ENCODE data around the gene PLCB2.

Gene PLCB2

DNA sequence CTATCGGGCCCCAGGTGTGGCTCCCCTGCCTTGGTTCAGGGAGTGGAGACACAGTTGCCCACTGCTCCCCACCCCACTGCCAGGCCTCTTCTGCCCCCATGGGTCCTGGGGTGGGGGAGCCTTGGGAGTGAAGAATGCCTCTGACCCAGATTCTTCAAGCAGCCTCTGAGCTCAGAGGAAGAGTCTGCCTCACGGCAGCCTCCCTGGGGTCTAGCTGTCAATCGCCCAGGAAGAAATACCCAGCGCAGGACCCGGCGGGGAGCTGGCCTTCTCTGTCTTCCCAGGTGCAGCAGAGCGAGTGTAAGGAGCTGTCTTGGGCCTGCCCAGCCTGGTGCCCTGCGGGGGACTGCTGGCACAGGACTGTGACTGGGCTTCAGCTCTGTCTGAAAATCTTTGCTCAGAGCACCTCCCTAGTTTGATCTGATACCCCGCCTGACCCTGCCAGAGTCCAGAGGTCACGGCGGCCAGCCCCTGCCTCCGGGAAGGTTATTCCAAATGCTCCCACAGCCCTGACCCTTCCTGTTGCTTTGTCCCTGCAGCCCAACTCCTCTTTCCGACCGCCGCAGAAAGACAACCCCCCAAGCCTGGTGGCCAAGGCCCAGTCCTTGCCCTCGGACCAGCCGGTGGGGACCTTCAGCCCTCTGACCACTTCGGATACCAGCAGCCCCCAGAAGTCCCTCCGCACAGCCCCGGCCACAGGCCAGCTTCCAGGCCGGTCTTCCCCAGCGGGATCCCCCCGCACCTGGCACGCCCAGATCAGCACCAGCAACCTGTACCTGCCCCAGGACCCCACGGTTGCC lies 35.9 kb downstream of the PLCB2 start:
- DNase-seq (ENCODE audit: low read depth): no peak

- no peak for DNase-seq (ENCODE audit: low read depth)
Observed at GRCh38 chr15:40270246-40270995, 37.3 kb downstream of the PLCB2 start.

GRCh38 chr15:40269604-40270003 lies 38.1 kb downstream of the PLCB2 start:
- no peak for DNase-seq (ENCODE audit: low read depth)

DNA sequence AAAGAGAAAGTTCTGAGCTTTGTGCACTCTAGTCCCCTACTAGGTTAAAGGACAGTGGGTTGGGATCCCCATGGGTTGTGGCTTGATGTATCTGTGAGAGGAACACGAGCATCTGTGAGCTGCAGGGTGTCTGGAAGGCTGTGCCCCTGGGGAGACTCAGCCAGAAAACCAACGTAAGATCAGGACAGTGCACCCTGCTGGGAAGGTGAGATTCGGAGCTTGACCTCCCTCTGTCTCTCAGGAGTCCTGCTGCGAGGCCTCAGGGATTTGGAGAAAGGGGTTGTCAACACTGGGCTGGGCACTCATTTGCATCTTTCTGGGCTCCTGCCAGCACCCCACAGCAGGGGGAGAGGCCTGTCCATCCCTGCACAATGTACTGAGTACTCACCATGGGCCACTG lies 40.1 kb downstream of the PLCB2 start:
- DNase-seq (ENCODE audit: low read depth): no peak

DNA sequence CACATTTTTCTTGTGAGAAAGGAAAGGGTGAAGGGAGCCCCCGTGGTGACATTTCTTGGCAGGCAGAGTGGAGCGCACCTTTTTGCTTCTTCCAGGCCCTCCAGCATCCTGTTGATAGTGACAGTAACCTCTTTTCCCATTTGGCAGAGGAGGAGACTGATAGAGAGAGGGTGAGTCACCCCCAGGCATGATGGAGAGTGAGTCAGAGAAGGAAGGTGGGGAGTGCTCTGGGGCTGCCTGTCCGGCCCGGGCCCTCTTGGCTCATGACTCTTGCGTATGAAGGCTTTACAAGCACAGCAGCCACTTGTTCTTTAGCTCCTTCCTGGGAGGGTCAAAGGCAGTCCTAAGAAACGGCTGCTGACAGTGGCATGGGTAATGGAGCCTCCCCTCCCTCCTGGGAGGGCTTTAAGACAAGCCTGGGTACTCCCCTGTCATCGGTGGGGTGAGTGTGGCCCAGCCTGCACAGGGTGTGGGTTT lies 40.9 kb downstream of the PLCB2 start:
- peak; percentile 55 for DNase-seq (ENCODE audit: low read depth)

DNA sequence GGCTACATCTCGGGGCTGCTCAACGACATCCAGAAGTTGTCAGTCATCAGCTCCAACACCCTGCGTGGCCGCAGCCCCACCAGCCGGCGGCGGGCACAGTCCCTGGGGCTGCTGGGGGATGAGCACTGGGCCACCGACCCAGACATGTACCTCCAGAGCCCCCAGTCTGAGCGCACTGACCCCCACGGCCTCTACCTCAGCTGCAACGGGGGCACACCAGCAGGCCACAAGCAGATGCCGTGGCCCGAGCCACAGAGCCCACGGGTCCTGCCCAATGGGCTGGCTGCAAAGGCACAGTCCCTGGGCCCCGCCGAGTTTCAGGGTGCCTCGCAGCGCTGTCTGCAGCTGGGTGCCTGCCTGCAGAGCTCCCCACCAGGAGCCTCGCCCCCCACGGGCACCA lies 41.9 kb downstream of the PLCB2 start:
- DNase-seq (ENCODE audit: low read depth): no peak

DNA sequence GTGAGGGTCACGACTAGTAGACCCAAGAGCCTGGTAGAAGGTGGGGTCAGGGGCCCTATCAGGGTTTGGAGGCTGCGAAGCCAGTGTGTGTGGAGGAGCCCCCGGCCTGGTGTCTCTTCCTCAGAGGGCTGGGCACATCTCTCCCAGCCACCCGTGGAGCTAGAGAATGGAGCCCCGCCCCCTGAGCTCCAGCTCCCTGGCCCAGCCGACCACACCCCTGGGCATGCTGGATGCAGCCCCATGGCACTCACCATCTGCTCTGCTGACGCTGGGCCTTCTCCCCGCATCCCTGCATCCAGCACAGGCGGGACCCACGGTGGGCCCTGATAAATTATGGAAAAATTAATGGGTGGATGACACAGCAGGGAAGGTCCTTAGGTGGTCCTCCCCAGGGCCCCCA lies 42.4 kb downstream of the PLCB2 start:
- DNase-seq (ENCODE audit: low read depth): no peak

GRCh38 chr15:40264321-40265153 lies 43.2 kb downstream of the PLCB2 start:
- no peak for DNase-seq (ENCODE audit: low read depth)

DNA sequence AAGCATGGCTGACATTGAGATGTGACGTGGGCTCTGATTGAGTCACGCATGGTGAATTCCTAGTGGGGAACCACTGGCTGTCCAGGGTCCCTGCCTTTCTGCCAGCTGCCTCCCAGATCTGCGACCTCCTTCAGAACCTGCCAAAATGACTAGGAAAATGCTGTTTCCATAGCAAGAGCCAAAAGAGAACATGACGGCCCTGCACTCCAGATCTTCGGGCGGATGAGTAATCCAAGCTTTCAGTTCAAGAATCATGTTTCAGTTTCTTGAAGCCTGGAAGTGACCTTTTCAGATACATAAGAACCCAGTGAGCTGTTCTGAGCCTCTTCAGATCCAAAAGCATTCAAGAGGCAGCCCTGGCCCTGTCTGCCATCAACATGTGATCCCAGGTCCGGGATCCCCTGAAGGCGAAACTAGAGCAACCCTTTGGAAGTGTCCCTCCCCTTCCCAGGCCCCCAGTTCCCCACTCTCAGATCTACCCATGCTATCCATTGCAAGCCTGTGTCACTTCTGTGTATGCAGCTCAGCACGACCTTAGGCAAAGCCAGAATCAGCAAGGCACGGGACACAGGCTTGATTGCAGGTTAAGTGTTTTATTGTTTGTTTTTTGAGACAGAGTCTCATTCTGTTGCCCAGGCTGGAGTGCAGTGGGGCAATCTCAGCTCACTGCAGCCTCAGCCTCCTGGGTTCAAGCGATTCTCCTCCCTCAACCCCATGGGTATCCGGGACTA lies 44.5 kb downstream of the PLCB2 start:
- DNase-seq (ENCODE audit: low read depth): peak; percentile 21

GRCh38 chr15:40259021-40259420 lies 48.7 kb downstream of the PLCB2 start:
- DNase-seq (ENCODE audit: low read depth): no peak

DNA sequence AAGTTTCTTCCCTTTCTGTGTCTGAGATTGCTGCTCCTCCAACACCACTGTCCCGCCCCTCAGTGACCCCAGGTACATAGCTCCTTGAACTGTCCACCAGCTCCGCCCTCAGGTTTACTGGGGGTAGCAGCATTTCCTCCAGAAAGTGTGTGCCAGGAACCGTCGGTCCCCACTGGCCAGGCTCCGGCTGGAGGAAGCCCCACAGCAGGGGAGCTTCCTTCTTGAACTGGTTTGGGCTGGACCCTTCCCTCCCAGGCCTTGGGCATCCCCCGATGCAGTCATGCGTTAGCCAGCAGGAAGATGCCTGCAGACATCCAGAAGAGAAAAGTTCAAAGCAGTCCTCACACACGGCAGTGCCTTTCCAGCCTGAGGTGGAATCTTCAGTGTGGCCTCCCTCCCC lies 49.2 kb downstream of the PLCB2 start:
- no peak for DNase-seq (ENCODE audit: low read depth)

GRCh38 chr15:40257656-40258450 lies 49.9 kb downstream of the PLCB2 start:
- no peak for DNase-seq (ENCODE audit: low read depth)

- no peak for DNase-seq (ENCODE audit: low read depth)
Observed at GRCh38 chr15:40256638-40257235, 51.0 kb downstream of the PLCB2 start.

DNA sequence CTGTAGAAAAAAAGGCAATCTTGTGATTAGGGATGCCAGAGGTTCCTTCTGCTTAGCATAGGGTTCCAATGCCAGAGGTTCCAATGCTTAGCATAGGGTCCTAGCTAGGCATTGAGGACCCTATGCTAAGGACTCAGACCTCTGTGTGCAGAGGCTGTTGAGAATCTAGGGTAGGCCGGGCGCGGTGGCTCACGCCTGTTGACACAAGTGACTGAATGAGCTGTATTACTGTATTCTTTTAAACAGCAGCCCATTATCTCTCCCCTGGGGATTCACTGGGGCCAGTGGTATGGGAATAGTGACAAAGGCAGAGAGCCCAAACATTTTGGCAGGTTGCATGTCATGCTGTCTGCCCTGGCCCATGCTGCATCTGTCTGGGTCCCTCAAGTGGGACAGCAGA lies 52.7 kb downstream of the PLCB2 start:
- no peak for DNase-seq (ENCODE audit: low read depth)

DNA sequence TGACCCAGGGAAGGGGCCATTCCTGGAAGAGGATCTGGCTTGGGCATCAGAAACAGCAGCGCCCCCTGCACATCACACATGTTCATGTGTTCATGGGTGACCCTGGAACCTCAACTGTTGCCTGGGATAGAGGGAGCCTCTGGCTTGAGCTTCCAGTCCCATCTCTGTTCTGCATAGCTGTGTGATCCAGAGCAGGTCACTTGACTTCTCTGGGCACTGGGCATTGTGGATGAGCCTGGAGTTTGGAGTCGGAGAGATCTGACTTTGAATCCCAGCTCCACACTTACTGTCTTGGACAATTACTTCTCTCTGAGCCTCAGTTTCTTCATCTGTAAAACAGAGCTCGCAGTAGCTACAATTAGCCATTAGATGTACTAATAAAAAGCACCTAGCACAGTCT lies 53.3 kb downstream of the PLCB2 start:
- no peak for DNase-seq (ENCODE audit: low read depth)

GRCh38 chr15:40253167-40253790 lies 54.5 kb downstream of the PLCB2 start:
- no peak for DNase-seq (ENCODE audit: low read depth)

- DNase-seq (ENCODE audit: low read depth): no peak
Observed at GRCh38 chr15:40252438-40253166, 55.1 kb downstream of the PLCB2 start.

- no peak for DNase-seq (ENCODE audit: low read depth)
Observed at GRCh38 chr15:40252141-40252437, 55.6 kb downstream of the PLCB2 start.

GRCh38 chr15:40251486-40252140 lies 56.1 kb downstream of the PLCB2 start:
- DNase-seq (ENCODE audit: low read depth): no peak

Data from GM04503 (cell line).